HCT116 (cell line): ENCODE results near the gene AP5Z1. TPM values are rescaled to one million over a fixed set of nuclear protein-coding genes. Genes with fewer than 3 reads are reported as not detected.

Experiments used
- ATAC-seq: fragments of 200-7000 bp; cut with Tn5 transposase; 2 replicates; pipeline ENCODE4 v1.9.1; 2020; ENCODE audit warnings: mild to moderate bottlenecking, moderate library complexity
- BruUV-seq: library from RNA; stranded (reverse); fragments of 400-500 nt; replicated peaks from 2 replicates; lab custom pipeline; 2021; lab: Mats Ljungman, UMichigan
- CTCF ChIA-PET: fragments of 300-600 bp; sonication (Branson Sonifier 250); formaldehyde crosslinking; loops from one replicate; lab custom pipeline; 2021; ENCODE audit warnings: antibody characterized with exemption; lab: Charles Lee
- POLR2A ChIA-PET: fragments of 300-600, 350-600 bp; sonication (Branson Sonifier 250); formaldehyde crosslinking; loops from one replicate; lab custom pipeline; 2021; ENCODE audit warnings: antibody characterized with exemption; lab: Charles Lee
- RAD21 ChIA-PET, 2 experiments: fragments of 300-600 bp; sonication (Branson Sonifier 250); formaldehyde crosslinking; loops; one replicate each; lab custom pipeline; 2023; ENCODE audit warnings: low total read pairs in 2 of 2; ENCODE audit not compliant: uncharacterized antibody in 2 of 2, unreplicated experiment in 2 of 2, low non-redundant PET in 1 of 2; lab: Charles Lee
- DNase-seq: peaks from one replicate; pipeline ENCODE4 v3.0.0-alpha.2; 2010; ENCODE audit warnings: low read depth, low spot score
- H2AFZ ChIP-seq: fragments of 200-600 bp; shearing (Covaris generic), sonication (generic); 2 replicates; pipeline ENCODE4 v1.6.1; 2017; ENCODE audit warnings: low read depth, mixed run types, mixed read lengths, antibody characterized with exemption, low read length; ENCODE audit not compliant: poor library complexity, severe bottlenecking
- H3K27ac ChIP-seq: 2 replicates; pipeline ENCODE4 v1.5.1; 2012; ENCODE audit warnings: low read depth, low read length
- H3K27me3 ChIP-seq: fragments of 200-600 bp; sonication (generic); 2 replicates; pipeline ENCODE4 v1.6.1; 2016; ENCODE audit warnings: mixed run types, low read length, mixed read lengths; ENCODE audit not compliant: insufficient read depth
- H3K36me3 ChIP-seq, 2 experiments: fragments of 200-500 bp in 1 of 2; fragments of 200-600 bp in 1 of 2; sonication (Bioruptor generic) in 1 of 2; sonication (generic) in 1 of 2; 2 replicates each; pipeline versions ENCODE4 v1.5.1 to v1.6.1; 2014 to 2016; ENCODE audit warnings: low read length in 2 of 2, inconsistent platforms in 1 of 2, mixed read lengths in 1 of 2, mixed run types in 1 of 2; ENCODE audit not compliant: insufficient read depth in 2 of 2, control insufficient read depth in 1 of 2
- H3K4me1 ChIP-seq, 2 experiments: fragments of 200-600 bp in 1 of 2; sonication (generic) in 1 of 2; 2 replicates each; pipeline versions ENCODE4 v1.5.1 to v1.6.1; 2012 to 2017; ENCODE audit warnings: low read length in 2 of 2, inconsistent platforms in 1 of 2, mild to moderate bottlenecking in 1 of 2, mixed read lengths in 1 of 2, mixed run types in 1 of 2, moderate library complexity in 1 of 2; ENCODE audit not compliant: insufficient read depth in 2 of 2, control insufficient read depth in 1 of 2
- H3K4me2 ChIP-seq: fragments of 200-600 bp; sonication (generic); 2 replicates; pipeline ENCODE4 v1.6.1; 2017; ENCODE audit warnings: mixed run types, low read length, mixed read lengths
- H3K4me3 ChIP-seq, 2 experiments: fragments of 200-600 bp in 1 of 2; sonication (generic) in 1 of 2; replicated peaks in 1 of 2; 2 replicates each; pipeline ENCODE4 v1.5.1; 2011 to 2016; ENCODE audit warnings: low read length in 2 of 2, control low read depth in 1 of 2, low read depth in 1 of 2, mild to moderate bottlenecking in 1 of 2, mixed read lengths in 1 of 2, mixed run types in 1 of 2
- H3K79me2 ChIP-seq: fragments of 200-600 bp; sonication (generic); 2 replicates; pipeline ENCODE4 v1.6.1; 2017; ENCODE audit warnings: mild to moderate bottlenecking, mixed run types, low read length, moderate library complexity, mixed read lengths; ENCODE audit not compliant: insufficient read depth
- H3K9ac ChIP-seq: fragments of 200-600 bp; sonication (generic); 2 replicates; pipeline ENCODE4 v1.6.1; 2016; ENCODE audit warnings: low read length, mixed read lengths
- H3K9me2 ChIP-seq: fragments of 200-600 bp; sonication (generic), shearing (Covaris generic); 2 replicates; pipeline ENCODE4 v1.6.1; 2017; ENCODE audit warnings: mixed run types, mild to moderate bottlenecking, moderate library complexity; ENCODE audit not compliant: insufficient read depth
- H3K9me3 ChIP-seq, 2 experiments: fragments of 200-500 bp in 1 of 2; fragments of 200-600 bp in 1 of 2; sonication (Bioruptor generic) in 1 of 2; sonication (generic) in 1 of 2; 2 replicates each; pipeline ENCODE4 v1.6.1; 2014 to 2017; ENCODE audit warnings: low read length in 2 of 2, mixed read lengths in 2 of 2, inconsistent platforms in 1 of 2, low read depth in 1 of 2, mild to moderate bottlenecking in 1 of 2, mixed run types in 1 of 2, moderate library complexity in 1 of 2; ENCODE audit not compliant: control insufficient read depth in 1 of 2, insufficient read depth in 1 of 2
- H4K20me1 ChIP-seq: fragments of 200-600 bp; sonication (generic), shearing (Covaris generic); 2 replicates; pipeline ENCODE4 v1.6.1; 2017; ENCODE audit warnings: mixed run types, mild to moderate bottlenecking, moderate library complexity; ENCODE audit not compliant: insufficient read depth
- CEBPB ChIP-seq: IDR thresholded peaks from 2 replicates; pipeline ENCODE4 v1.6.1; 2012; ENCODE audit warnings: low read depth
- CTCF ChIP-seq, 3 experiments: fragments of 200-600 bp in 1 of 3; sonication (generic) in 1 of 3; IDR thresholded peaks in 2 of 3; conservative IDR thresholded peaks in 1 of 3; 2 replicates each; pipeline ENCODE4 v1.5.1; 2012 to 2017; ENCODE audit warnings: low read depth in 2 of 3, low read length in 2 of 3, antibody characterized with exemption in 1 of 3, borderline replicate concordance in 1 of 3, control low read depth in 1 of 3, mild to moderate bottlenecking in 1 of 3, mixed read lengths in 1 of 3, mixed run types in 1 of 3, moderate library complexity in 1 of 3; ENCODE audit not compliant: insufficient read depth in 1 of 3
- ELF1 ChIP-seq: IDR thresholded peaks from 2 replicates; pipeline ENCODE4 v1.6.1; 2012; ENCODE audit warnings: low read depth, borderline replicate concordance
- EZH2phosphoT487 ChIP-seq: fragments of 200-600 bp; IDR thresholded peaks from 2 replicates; pipeline ENCODE4 v1.6.1; 2018; ENCODE audit warnings: antibody characterized with exemption, borderline replicate concordance
- MAX ChIP-seq: IDR thresholded peaks from 2 replicates; pipeline ENCODE4 v1.6.1; 2012
- POLR2AphosphoS5 ChIP-seq: IDR thresholded peaks from 2 replicates; pipeline ENCODE4 v1.6.1; 2011; ENCODE audit warnings: mild to moderate bottlenecking, low read depth, low read length, moderate library complexity
- SIN3A ChIP-seq: IDR thresholded peaks from 2 replicates; pipeline ENCODE4 v1.6.1; 2012; ENCODE audit warnings: low read depth
- SP1 ChIP-seq: IDR thresholded peaks from 2 replicates; pipeline ENCODE4 v1.6.1; 2012; ENCODE audit warnings: low read depth
- SRF ChIP-seq: IDR thresholded peaks from 2 replicates; pipeline ENCODE4 v1.6.1; 2012; ENCODE audit warnings: low read depth
- YY1 ChIP-seq: IDR thresholded peaks from 2 replicates; pipeline ENCODE4 v1.6.1; 2011; ENCODE audit warnings: low read length, low read depth, moderate library complexity, mild to moderate bottlenecking; ENCODE audit not compliant: insufficient replicate concordance; ENCODE audit errors: extremely low read depth
- ZBTB33 ChIP-seq: IDR thresholded peaks from 2 replicates; pipeline ENCODE4 v1.6.1; 2011; ENCODE audit warnings: mild to moderate bottlenecking, low read length, moderate library complexity; ENCODE audit not compliant: insufficient replicate concordance; ENCODE audit errors: extremely low read depth
- intact Hi-C: fragments of 100-400 bp; cut with micrococcal nuclease; formaldehyde crosslinking; loops from 2 replicates; pipeline ENCODE4 v1.10.0; 2022
- total RNA-seq: library from RNA; stranded (reverse); gene quantifications from one replicate; pipeline ENCODE4 v1.2.1, GENCODE V29; 2021; ENCODE audit not compliant: unreplicated experiment

Gene AP5Z1
- total RNA-seq, 1 experiment from 2014 or later = 23.2 TPM

- Histone ChIP-seq H3K27me3 (no peaks in the 10 kb centered on the region), H3K9me2 (no peaks in the 10 kb centered on the region), H3K4me3 (no peak overlapping the region), H3K9me3 (no peaks in the 10 kb centered on the region)
- no peak for ATAC-seq
- BruUV-seq = no TSS peak
- intact Hi-C loops = no loop called here
- TF ChIP-seq YY1 = no peak
- TF ChIP-seq MAX = no peak
- TF ChIP-seq SIN3A = no peak
- TF ChIP-seq EZH2phosphoT487 = no peak
- no peak for TF ChIP-seq CTCF (IDR thresholded peaks at IDR 0.05 in 2 of 3, conservative IDR thresholded peaks at IDR 0.05 in 1 of 3; ENCODE audit: borderline replicate concordance in 1 of 3, insufficient read depth in 1 of 3, low read depth in 2 of 3, low read length in 2 of 3)
- TF ChIP-seq ELF1 = no peak
- no peak for TF ChIP-seq CEBPB
- TF ChIP-seq POLR2AphosphoS5 = no peak
- TF ChIP-seq ZBTB33 = no peak
- no peak for TF ChIP-seq SRF
- TF ChIP-seq SP1 = no peak
- TF ChIP-seq, all 23 proteins: peak for 0
- ChIA-PET POLR2A (no interaction called here), RAD21 (no interaction called here), CTCF (no interaction called here)
- H3K79me2 ChIP-seq = no peaks in the 10 kb centered on the region
- no peaks in the 10 kb centered on the region for H3K36me3 ChIP-seq
- no peak for DNase-seq
- no peak overlapping the region for H3K27ac ChIP-seq
- no peak overlapping the region for H3K9ac ChIP-seq
- no peak overlapping the region for H2AFZ ChIP-seq
- no peak overlapping the region for H3K4me2 ChIP-seq
- no peaks in the 10 kb centered on the region for H4K20me1 ChIP-seq
- no peaks in the 10 kb centered on the region for H3K4me1 ChIP-seq
Observed at GRCh38 chr7:4822677-4823076, 47.3 kb downstream of the AP5Z1 start.
